HCT116 (cell line): ENCODE data around the gene ZNF385A. TPM values are rescaled to one million over a fixed set of nuclear protein-coding genes. Genes with fewer than 3 reads are reported as not detected.

Experiments used
- CBX3 ChIP-seq: IDR thresholded peaks from 2 replicates; pipeline ENCODE4 v1.6.1; 2012; ENCODE audit warnings: low read depth
- CEBPB ChIP-seq: IDR thresholded peaks from 2 replicates; pipeline ENCODE4 v1.6.1; 2012; ENCODE audit warnings: low read depth
- EGR1 ChIP-seq: IDR thresholded peaks from 2 replicates; pipeline ENCODE4 v1.6.1; 2012; ENCODE audit warnings: low read depth
- POLR2A ChIP-seq: IDR thresholded peaks from 2 replicates; pipeline ENCODE4 v1.7.0; 2011; ENCODE audit warnings: borderline replicate concordance; ENCODE audit not compliant: insufficient read depth, insufficient read length; ENCODE audit errors: extremely low read depth
- RAD21 ChIP-seq: IDR thresholded peaks from 2 replicates; pipeline ENCODE4 v1.6.1; 2012; ENCODE audit warnings: low read depth, mild to moderate bottlenecking
- SRF ChIP-seq: IDR thresholded peaks from 2 replicates; pipeline ENCODE4 v1.6.1; 2012; ENCODE audit warnings: low read depth
- TCF7L2 ChIP-seq: IDR thresholded peaks from 2 replicates; pipeline ENCODE4 v1.7.0; 2011; ENCODE audit warnings: borderline replicate concordance, inconsistent platforms; ENCODE audit not compliant: insufficient read depth, insufficient read length; ENCODE audit errors: extremely low read depth
- YY1 ChIP-seq: IDR thresholded peaks from 2 replicates; pipeline ENCODE4 v1.6.1; 2011; ENCODE audit warnings: low read length, low read depth, moderate library complexity, mild to moderate bottlenecking; ENCODE audit not compliant: insufficient replicate concordance; ENCODE audit errors: extremely low read depth
- ZFX ChIP-seq: fragments of 450-650 bp; IDR thresholded peaks from 2 replicates; pipeline ENCODE4 v1.6.1; 2017
- ZNF274 ChIP-seq: fragments of 200-500 bp; sonication (Bioruptor generic); IDR thresholded peaks from 2 replicates; pipeline ENCODE4 v1.6.1; 2014; ENCODE audit warnings: mild to moderate bottlenecking, low read depth, low read length, inconsistent platforms
- total RNA-seq: library from RNA; stranded (reverse); gene quantifications from one replicate; pipeline ENCODE4 v1.2.1, GENCODE V29; 2021; ENCODE audit not compliant: unreplicated experiment
- TF ChIP-seq, protein P1 (sequence below): IDR thresholded peaks from 2 replicates; pipeline ENCODE4 v1.6.1; 2011; ENCODE audit warnings: mild to moderate bottlenecking, low read length, moderate library complexity; ENCODE audit not compliant: insufficient replicate concordance; ENCODE audit errors: extremely low read depth
- TF ChIP-seq, protein P2 (sequence below), 3 experiments: fragments of 200-600 bp in 1 of 3; sonication (generic) in 1 of 3; IDR thresholded peaks in 2 of 3; conservative IDR thresholded peaks in 1 of 3; 2 replicates each; pipeline ENCODE4 v1.5.1; 2012 to 2017; ENCODE audit warnings: low read depth in 2 of 3, low read length in 2 of 3, antibody characterized with exemption in 1 of 3, borderline replicate concordance in 1 of 3, control low read depth in 1 of 3, mild to moderate bottlenecking in 1 of 3, mixed read lengths in 1 of 3, mixed run types in 1 of 3, moderate library complexity in 1 of 3; ENCODE audit not compliant: insufficient read depth in 1 of 3

ZNF385A gene
- total RNA-seq, 1 experiment from 2014 or later, result 34.7 TPM

DNA sequence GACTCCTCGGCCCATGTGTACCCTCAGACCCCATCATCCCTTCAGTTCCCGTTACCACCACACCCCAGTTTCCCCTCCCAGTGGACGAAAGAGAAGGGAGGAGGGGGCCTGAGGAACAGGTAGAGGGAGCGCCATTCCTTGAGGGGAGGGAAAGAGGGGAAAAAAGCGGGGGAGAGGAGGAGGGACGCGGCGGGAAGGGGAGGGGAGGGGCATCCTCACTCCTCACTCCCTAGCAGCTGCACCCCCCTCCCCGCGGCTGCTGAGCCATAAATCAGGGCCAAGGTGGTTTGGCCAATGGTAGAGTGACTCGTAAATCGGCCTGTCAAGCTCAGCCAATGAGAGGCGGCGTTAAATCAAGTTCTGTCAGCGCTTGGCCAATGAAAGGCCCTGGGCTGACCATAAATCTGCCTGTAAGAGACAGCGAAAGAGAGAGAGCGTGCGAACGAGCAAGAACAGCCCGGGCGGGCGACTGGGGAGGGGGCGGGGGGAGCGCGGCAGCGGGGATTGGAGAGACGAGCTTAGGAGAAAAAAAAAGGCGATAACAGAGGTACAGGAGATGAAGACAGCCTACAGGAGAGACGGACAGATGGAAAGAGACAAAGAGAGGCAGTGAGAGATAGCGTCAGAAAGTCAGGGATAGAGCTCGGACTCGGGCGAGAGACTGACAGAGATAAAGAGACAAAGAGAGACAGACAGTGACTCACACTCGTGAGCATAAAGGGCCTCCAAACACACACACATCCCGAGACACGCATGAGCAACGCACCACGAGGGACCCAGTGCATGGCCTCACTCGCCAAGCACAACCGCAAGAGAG is 25.4 kb downstream of the ZNF385A start (continued):
- TF ChIP-seq TCF7L2, result peak; percentile 59
- no peak for TF ChIP-seq ZNF274
- TF ChIP-seq POLR2A, result no peak
- no peak; the same call in 1 of the 2 replicates for TF ChIP-seq EGR1
- peak; percentile 78 for TF ChIP-seq CBX3
- TF ChIP-seq SRF, result no peak
- TF ChIP-seq RAD21, result no peak
- TF ChIP-seq, protein P1, sequence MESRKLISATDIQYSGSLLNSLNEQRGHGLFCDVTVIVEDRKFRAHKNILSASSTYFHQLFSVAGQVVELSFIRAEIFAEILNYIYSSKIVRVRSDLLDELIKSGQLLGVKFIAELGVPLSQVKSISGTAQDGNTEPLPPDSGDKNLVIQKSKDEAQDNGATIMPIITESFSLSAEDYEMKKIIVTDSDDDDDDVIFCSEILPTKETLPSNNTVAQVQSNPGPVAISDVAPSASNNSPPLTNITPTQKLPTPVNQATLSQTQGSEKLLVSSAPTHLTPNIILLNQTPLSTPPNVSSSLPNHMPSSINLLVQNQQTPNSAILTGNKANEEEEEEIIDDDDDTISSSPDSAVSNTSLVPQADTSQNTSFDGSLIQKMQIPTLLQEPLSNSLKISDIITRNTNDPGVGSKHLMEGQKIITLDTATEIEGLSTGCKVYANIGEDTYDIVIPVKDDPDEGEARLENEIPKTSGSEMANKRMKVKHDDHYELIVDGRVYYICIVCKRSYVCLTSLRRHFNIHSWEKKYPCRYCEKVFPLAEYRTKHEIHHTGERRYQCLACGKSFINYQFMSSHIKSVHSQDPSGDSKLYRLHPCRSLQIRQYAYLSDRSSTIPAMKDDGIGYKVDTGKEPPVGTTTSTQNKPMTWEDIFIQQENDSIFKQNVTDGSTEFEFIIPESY, result peak; percentile 71
- TF ChIP-seq, protein P2, sequence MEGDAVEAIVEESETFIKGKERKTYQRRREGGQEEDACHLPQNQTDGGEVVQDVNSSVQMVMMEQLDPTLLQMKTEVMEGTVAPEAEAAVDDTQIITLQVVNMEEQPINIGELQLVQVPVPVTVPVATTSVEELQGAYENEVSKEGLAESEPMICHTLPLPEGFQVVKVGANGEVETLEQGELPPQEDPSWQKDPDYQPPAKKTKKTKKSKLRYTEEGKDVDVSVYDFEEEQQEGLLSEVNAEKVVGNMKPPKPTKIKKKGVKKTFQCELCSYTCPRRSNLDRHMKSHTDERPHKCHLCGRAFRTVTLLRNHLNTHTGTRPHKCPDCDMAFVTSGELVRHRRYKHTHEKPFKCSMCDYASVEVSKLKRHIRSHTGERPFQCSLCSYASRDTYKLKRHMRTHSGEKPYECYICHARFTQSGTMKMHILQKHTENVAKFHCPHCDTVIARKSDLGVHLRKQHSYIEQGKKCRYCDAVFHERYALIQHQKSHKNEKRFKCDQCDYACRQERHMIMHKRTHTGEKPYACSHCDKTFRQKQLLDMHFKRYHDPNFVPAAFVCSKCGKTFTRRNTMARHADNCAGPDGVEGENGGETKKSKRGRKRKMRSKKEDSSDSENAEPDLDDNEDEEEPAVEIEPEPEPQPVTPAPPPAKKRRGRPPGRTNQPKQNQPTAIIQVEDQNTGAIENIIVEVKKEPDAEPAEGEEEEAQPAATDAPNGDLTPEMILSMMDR (IDR thresholded peaks at IDR 0.05 in 2 of 3, conservative IDR thresholded peaks at IDR 0.05 in 1 of 3; ENCODE audit: borderline replicate concordance in 1 of 3, insufficient read depth in 1 of 3, low read depth in 2 of 3, low read length in 2 of 3), result no peak
- TF ChIP-seq CEBPB, result no peak
- TF ChIP-seq YY1, result peak; percentile 11
- TF ChIP-seq ZFX, result no peak; the same call in 1 of the 2 replicates
